ENCODE data around the gene ATAT1.
A peak's percentile ranks its signal among the peaks of the same experiment; 100 is the strongest.

Gene ATAT1

DNA sequence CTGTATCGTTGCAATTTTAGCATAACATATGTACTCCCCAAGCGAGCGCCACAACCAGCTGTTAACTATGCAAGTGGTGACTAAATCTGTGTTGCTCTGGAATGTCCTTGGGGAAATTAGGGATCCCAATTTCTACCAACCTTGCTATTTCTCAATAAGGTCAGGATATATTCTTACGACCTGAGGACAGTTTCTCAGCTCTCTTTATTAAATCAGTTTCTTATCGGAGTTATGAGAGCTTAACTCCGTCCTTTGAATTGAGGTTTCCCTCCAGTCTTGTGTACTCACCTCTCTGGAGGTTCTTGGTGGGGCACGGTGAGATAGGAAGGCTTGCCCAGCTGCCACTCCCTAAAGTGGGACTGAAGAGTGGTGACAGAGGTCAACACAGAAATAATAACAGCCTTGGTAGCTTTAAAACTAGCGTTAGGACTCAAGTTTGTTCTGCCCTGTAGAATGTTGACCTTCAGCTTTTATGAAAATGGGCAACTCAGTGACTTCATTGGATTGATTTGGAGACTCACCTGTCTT lies 8.3 kb upstream of the ATAT1 start:
- Histone ChIP-seq H3K4me3 (ENCODE audit: insufficient read depth, low read depth, low read length, poor library complexity, severe bottlenecking) (peak overlapping the region; percentile 95), H3K27ac (ENCODE audit: insufficient read depth, low read length, poor library complexity, severe bottlenecking) (peak overlapping the region; percentile 97), H3K36me3 (ENCODE audit: control insufficient read depth, insufficient read depth, low read length) (peaks cover 39% of the 10 kb centered on the region), H3K9me3 (ENCODE audit: control insufficient read depth, low read length) (no peaks in the 10 kb centered on the region), H3K4me1 (ENCODE audit: control insufficient read depth, insufficient read depth, low read length, poor library complexity, severe bottlenecking) (peaks cover 10% of the 10 kb centered on the region), H3K27me3 (replicated peaks; ENCODE audit: control insufficient read depth, insufficient read depth, low read length, poor library complexity, severe bottlenecking) (no peaks in the 10 kb centered on the region)
- DNase-seq, result no peak

DNA sequence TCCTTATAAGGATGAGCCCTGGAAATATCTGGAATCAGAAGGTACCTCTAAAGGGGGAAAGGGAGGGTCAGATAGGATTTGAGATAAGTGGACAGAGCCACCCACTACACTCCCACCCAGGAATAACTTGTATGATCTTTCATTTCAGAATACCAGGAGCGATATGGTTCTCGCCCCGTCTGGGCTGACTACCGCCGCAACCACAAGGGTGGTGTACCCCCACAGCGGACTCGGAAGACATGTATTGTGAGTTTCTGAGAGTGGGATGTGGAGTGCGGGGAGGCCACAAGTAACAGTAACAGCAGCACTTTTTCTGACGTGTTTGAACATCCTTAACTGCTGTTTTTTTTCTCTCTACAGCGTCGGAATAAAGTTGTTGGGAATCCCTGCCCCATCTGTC lies 7.1 kb upstream of the ATAT1 start:
- H3K36me3 ChIP-seq (ENCODE audit: control insufficient read depth, insufficient read depth, low read length), result peaks cover 43% of the 10 kb centered on the region
- no peak overlapping the region for H3K27ac ChIP-seq (ENCODE audit: insufficient read depth, low read length, poor library complexity, severe bottlenecking)
- H3K4me3 ChIP-seq (ENCODE audit: insufficient read depth, low read depth, low read length, poor library complexity, severe bottlenecking), result no peak overlapping the region

DNA sequence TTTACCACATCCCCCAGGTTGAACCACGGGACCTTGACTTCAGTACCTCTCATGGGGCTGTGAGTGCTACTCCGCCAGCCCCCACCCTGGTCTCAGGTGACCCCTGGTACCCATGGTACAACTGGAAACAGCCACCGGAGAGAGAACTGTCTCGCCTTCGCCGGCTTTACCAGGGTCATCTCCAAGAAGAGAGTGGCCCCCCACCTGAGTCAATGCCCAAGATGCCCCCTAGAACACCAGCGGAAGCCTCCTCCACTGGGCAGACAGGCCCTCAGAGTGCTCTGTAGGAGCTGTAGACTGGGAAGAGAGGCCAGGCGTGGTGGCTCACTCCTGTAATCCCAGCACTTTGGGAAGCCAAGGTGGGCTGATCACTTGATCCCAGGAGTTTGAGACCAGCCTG lies 1.2 kb upstream of the ATAT1 start:
- H3K4me3 ChIP-seq (ENCODE audit: insufficient read depth, low read depth, low read length, poor library complexity, severe bottlenecking), result no peak overlapping the region
- H3K4me1 ChIP-seq (ENCODE audit: control insufficient read depth, insufficient read depth, low read length, poor library complexity, severe bottlenecking), result peaks cover 12% of the 10 kb centered on the region
- H3K27ac ChIP-seq (ENCODE audit: insufficient read depth, low read length, poor library complexity, severe bottlenecking), result no peak overlapping the region
- no peaks in the 10 kb centered on the region for H3K27me3 ChIP-seq (replicated peaks; ENCODE audit: control insufficient read depth, insufficient read depth, low read length, poor library complexity, severe bottlenecking)
- no peak for DNase-seq
- no peaks in the 10 kb centered on the region for H3K9me3 ChIP-seq (ENCODE audit: control insufficient read depth, low read length)
- peaks cover 43% of the 10 kb centered on the region for H3K36me3 ChIP-seq (ENCODE audit: control insufficient read depth, insufficient read depth, low read length)

More for the DNA sequence above, 7.1 kb upstream of the ATAT1 start:
- Histone ChIP-seq H3K4me1 (ENCODE audit: control insufficient read depth, insufficient read depth, low read length, poor library complexity, severe bottlenecking) (peaks cover 2% of the 10 kb centered on the region), H3K9me3 (ENCODE audit: control insufficient read depth, low read length) (no peaks in the 10 kb centered on the region), H3K27me3 (replicated peaks; ENCODE audit: control insufficient read depth, insufficient read depth, low read length, poor library complexity, severe bottlenecking) (no peaks in the 10 kb centered on the region)
- no peak for DNase-seq

DNA sequence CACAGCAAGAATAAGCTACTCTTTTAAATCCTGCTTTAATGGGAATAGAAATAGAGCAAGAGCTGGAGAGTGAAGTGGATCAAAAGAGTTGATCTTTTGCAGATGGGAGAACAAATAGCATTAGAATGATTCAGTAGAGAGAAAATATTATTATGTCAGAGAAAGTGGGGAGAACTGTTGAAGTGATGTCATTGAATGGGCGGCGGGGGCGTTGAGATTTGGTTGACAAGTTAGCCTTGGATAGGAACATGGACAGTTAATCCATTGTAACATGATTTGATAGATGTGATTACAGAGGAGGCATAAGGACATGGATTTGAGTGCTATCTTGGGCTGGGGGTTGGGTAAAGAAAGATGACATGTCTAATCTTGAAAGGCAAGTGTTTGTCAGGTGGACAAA lies 9.2 kb downstream of the ATAT1 start:
- Histone ChIP-seq H3K4me1 (ENCODE audit: control insufficient read depth, insufficient read depth, low read length, poor library complexity, severe bottlenecking) (no peaks in the 10 kb centered on the region), H3K4me3 (ENCODE audit: insufficient read depth, low read depth, low read length, poor library complexity, severe bottlenecking) (no peak overlapping the region), H3K36me3 (ENCODE audit: control insufficient read depth, insufficient read depth, low read length) (no peaks in the 10 kb centered on the region), H3K27me3 (replicated peaks; ENCODE audit: control insufficient read depth, insufficient read depth, low read length, poor library complexity, severe bottlenecking) (no peaks in the 10 kb centered on the region), H3K27ac (ENCODE audit: insufficient read depth, low read length, poor library complexity, severe bottlenecking) (no peak overlapping the region), H3K9me3 (ENCODE audit: control insufficient read depth, low read length) (no peaks in the 10 kb centered on the region)
- DNase-seq, result no peak

DNA sequence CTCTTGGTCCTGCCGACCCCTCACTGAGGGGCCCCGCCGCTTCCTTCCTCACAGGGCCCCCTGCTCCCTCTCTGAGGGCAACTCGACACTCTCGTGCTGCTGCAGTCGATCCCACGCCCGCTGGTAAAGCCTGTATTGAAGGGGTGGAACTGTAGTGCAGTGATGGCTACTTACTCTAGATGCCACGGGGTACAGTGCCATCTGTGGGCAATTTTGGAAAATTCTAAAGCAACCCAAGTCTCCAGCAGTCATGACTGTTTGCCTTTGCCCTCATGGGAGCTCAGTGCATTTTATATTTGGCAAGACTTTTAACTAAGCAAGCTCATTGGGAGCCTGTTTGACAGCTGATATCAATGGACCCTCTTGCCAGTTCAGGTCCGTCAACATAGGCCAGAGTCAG lies 13.8 kb downstream of the ATAT1 start:
- H3K27ac ChIP-seq (ENCODE audit: insufficient read depth, low read length, poor library complexity, severe bottlenecking), result no peak overlapping the region
- DNase-seq, result no peak
- no peaks in the 10 kb centered on the region for H3K27me3 ChIP-seq (replicated peaks; ENCODE audit: control insufficient read depth, insufficient read depth, low read length, poor library complexity, severe bottlenecking)
- H3K4me1 ChIP-seq (ENCODE audit: control insufficient read depth, insufficient read depth, low read length, poor library complexity, severe bottlenecking), result no peaks in the 10 kb centered on the region
- no peaks in the 10 kb centered on the region for H3K9me3 ChIP-seq (ENCODE audit: control insufficient read depth, low read length)
- H3K36me3 ChIP-seq (ENCODE audit: control insufficient read depth, insufficient read depth, low read length), result no peaks in the 10 kb centered on the region
- no peak overlapping the region for H3K4me3 ChIP-seq (ENCODE audit: insufficient read depth, low read depth, low read length, poor library complexity, severe bottlenecking)

DNA sequence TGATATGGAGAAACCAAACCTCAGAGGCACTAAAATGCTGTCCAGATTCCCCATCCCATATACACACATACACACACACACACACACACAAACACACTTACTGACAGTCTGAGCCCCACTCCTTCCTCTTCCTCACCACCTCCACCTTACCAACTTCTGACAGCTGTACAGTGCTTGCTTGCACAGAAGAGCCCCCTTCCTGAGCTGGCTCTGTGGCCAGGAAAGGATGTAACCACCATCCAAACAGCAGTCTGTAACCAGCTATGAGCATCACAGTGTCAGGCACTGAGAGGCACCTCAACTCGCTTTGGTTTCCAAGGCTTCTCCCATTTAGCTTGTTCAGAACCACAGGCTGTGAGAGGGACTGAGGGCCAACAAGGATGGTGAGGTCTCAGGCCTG lies 14.4 kb downstream of the ATAT1 start:
- Histone ChIP-seq H3K9me3 (ENCODE audit: control insufficient read depth, low read length) (no peaks in the 10 kb centered on the region), H3K27me3 (replicated peaks; ENCODE audit: control insufficient read depth, insufficient read depth, low read length, poor library complexity, severe bottlenecking) (no peaks in the 10 kb centered on the region), H3K4me1 (ENCODE audit: control insufficient read depth, insufficient read depth, low read length, poor library complexity, severe bottlenecking) (no peaks in the 10 kb centered on the region), H3K36me3 (ENCODE audit: control insufficient read depth, insufficient read depth, low read length) (no peaks in the 10 kb centered on the region), H3K27ac (ENCODE audit: insufficient read depth, low read length, poor library complexity, severe bottlenecking) (no peak overlapping the region), H3K4me3 (ENCODE audit: insufficient read depth, low read depth, low read length, poor library complexity, severe bottlenecking) (no peak overlapping the region)
- DNase-seq, result no peak

DNA sequence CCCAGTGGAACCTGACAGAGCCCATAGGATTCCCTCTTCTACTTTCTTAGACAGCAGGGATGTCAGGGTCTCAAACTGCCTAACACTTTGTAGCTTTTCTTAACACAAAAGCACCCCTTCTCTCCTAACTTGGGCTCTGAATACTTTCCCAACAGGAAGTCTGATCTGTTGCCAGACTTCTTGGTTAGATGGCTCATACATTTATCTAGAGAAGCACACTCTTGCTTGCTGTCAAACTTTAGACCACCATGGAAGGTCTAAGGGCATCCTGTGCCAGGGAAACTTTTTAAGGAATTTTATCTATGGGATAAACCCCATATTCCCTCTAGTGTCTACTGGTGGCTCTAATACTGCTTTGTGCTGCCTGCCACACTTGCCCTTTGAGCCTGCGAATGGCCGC lies 17.0 kb downstream of the ATAT1 start:
- Histone ChIP-seq H3K27me3 (replicated peaks; ENCODE audit: control insufficient read depth, insufficient read depth, low read length, poor library complexity, severe bottlenecking) (no peaks in the 10 kb centered on the region), H3K36me3 (ENCODE audit: control insufficient read depth, insufficient read depth, low read length) (no peaks in the 10 kb centered on the region), H3K9me3 (ENCODE audit: control insufficient read depth, low read length) (no peaks in the 10 kb centered on the region), H3K4me3 (ENCODE audit: insufficient read depth, low read depth, low read length, poor library complexity, severe bottlenecking) (no peak overlapping the region), H3K4me1 (ENCODE audit: control insufficient read depth, insufficient read depth, low read length, poor library complexity, severe bottlenecking) (peaks cover 12% of the 10 kb centered on the region), H3K27ac (ENCODE audit: insufficient read depth, low read length, poor library complexity, severe bottlenecking) (no peak overlapping the region)
- DNase-seq, result no peak

DNA sequence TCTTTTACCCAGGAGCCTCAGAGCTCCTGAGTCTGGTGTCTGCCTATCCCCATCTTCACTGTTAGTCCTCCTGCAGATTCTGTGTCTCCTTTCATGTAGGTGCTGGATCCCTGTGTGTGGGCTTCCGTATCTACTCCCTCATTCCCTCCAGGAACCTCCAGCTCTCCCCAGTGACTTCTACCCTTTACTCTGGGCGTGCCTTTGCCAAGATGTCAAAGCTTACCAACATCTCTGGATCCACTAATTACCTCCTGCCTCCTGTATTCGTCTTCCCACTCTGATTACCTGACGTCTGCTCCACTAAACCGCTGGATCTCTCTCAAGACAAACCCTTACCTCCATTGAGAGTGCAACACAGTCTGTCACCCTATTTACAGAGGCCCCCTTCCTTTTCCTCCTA lies 18.1 kb downstream of the ATAT1 start:
- Histone ChIP-seq H3K4me3 (ENCODE audit: insufficient read depth, low read depth, low read length, poor library complexity, severe bottlenecking) (no peak overlapping the region), H3K27me3 (replicated peaks; ENCODE audit: control insufficient read depth, insufficient read depth, low read length, poor library complexity, severe bottlenecking) (no peaks in the 10 kb centered on the region), H3K4me1 (ENCODE audit: control insufficient read depth, insufficient read depth, low read length, poor library complexity, severe bottlenecking) (peaks cover 12% of the 10 kb centered on the region), H3K27ac (ENCODE audit: insufficient read depth, low read length, poor library complexity, severe bottlenecking) (no peak overlapping the region), H3K9me3 (ENCODE audit: control insufficient read depth, low read length) (no peaks in the 10 kb centered on the region), H3K36me3 (ENCODE audit: control insufficient read depth, insufficient read depth, low read length) (no peaks in the 10 kb centered on the region)
- DNase-seq, result no peak

DNA sequence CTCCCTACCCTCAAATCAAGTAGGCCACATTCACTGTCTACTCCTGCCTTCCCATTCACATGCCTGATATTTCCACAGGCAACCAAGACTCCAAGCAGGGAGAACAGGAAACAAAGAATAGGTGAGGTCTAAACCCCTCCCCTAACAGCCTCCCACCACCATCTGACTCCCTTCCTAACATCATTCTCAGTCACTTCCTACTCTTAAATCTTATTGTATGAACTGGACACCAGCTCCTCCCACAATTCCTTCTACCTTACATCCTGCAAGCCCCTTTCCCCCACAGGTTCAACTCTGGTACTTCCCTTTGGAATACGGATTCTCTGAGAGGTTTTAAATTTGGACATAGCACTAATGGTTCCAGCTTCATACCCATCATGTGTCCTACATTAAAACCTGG lies 19.3 kb downstream of the ATAT1 start:
- Histone ChIP-seq H3K36me3 (ENCODE audit: control insufficient read depth, insufficient read depth, low read length) (peaks cover 3% of the 10 kb centered on the region), H3K27ac (ENCODE audit: insufficient read depth, low read length, poor library complexity, severe bottlenecking) (no peak overlapping the region), H3K4me3 (ENCODE audit: insufficient read depth, low read depth, low read length, poor library complexity, severe bottlenecking) (no peak overlapping the region), H3K27me3 (replicated peaks; ENCODE audit: control insufficient read depth, insufficient read depth, low read length, poor library complexity, severe bottlenecking) (no peaks in the 10 kb centered on the region), H3K4me1 (ENCODE audit: control insufficient read depth, insufficient read depth, low read length, poor library complexity, severe bottlenecking) (peaks cover 12% of the 10 kb centered on the region), H3K9me3 (ENCODE audit: control insufficient read depth, low read length) (no peaks in the 10 kb centered on the region)
- no peak for DNase-seq

DNA sequence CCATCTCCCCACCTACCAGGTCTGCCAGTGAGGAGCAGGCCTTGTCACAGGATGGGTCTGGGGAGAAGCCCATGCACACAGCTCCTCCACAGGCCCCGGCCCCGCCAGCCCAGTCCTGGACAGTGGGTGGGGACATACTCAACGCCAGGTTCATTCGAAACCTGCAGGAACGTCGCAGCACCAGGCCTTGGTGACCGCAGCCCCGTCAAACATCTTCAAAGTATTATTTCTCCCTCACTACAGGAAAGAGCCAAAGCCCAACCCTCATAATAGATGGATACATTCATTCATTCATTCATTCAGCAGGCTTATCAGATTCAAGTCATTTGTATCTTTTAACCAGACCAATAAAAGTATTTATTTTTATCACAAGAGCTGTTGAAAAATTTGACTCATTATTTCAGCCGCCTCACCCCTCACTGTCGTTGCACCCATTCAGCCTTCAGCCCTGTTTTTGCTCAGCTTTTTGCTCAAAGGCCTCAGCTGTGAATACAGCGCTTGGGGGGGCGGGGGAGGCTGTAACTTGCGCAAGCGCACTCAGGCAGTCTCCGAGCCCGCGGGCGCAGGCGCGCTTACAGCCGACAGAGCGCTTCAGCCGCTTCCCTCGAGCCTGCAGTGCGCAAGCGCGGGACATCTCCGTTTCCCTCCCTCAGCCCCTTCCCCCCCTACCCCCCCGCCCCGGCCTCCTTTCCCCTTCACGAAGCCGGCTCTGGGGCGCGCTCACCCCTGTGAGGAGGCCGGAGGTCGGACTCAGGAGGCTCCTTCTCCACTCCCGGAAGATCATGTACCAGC lies 20.0 kb downstream of the ATAT1 start, which contains the start of gene C6orf136:
C6orf136 (plus strand) TSS at position 684 of the 792 bp plus-strand sequence; CDS start at position 783, 99 bp downstream.
- Histone ChIP-seq H3K27ac (ENCODE audit: insufficient read depth, low read length, poor library complexity, severe bottlenecking) (peak within 1 kb of the TSS; percentile 94), H3K27me3 (replicated peaks; ENCODE audit: control insufficient read depth, insufficient read depth, low read length, poor library complexity, severe bottlenecking) (no peaks in the 10 kb centered on the region), H3K4me1 (ENCODE audit: control insufficient read depth, insufficient read depth, low read length, poor library complexity, severe bottlenecking) (peaks cover 12% of the 10 kb centered on the region), H3K4me3 (ENCODE audit: insufficient read depth, low read depth, low read length, poor library complexity, severe bottlenecking) (peak within 1 kb of the TSS; percentile 91), H3K36me3 (ENCODE audit: control insufficient read depth, insufficient read depth, low read length) (peaks cover 9% of the 10 kb centered on the region), H3K9me3 (ENCODE audit: control insufficient read depth, low read length) (no peaks in the 10 kb centered on the region)
- DNase-seq, result peak; percentile 88 to 90 (median 89)

Data from effector memory CD4-positive, alpha-beta T cell (primary cell).